ENCODE measurements around the gene ANKRD1. TPM values are rescaled to one million over a fixed set of nuclear protein-coding genes. Genes with fewer than 3 reads are reported as not detected.

Gene ANKRD1
- total RNA-seq: 1 to 10 TPM in 3 of 6 experiments, under 1 TPM in 2, not detected in 1; 0.34 to 5.0 (median 4.7) TPM
- long read RNA-seq: 0 reads

DNA sequence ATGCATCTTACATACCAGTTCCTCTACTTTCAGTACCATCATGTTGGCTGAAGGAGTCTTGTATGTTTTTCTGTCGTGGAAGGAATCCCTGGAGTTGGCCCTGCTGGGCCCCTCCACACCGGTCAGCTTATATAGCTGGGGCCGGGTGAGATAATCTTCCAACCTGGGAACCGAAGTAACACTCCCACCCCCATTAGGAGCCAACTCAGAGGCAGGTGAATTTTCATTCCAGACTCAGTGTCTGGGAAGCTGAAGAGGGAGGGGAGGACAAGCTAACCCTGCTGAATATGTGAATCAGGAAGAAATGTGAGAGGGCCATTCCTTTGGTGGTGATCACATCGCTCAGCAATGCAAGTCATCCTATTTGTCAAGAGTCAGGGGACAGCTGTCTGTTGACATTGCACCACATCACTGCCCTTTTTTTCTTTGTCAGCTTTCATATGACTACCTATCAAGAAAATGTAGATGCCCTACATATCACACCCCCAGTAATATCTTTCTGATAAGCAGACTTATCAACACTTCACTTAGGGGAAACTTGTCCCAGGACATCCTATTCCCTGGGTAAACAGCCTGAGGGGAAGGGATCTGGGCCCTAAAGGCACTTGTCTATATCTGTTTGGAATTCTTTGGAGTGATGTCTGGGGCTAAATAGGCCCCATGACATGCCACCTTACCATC lies at the start of gene ANKRD1:
Gene ANKRD1, minus strand, starts transcription at position 102 of the 681 bp plus-strand sequence. Its CDS starts 60 bp downstream, at position 42.
- no peak for DNase-seq
- Histone ChIP-seq H3K4me3 (no peak within 1 kb of the TSS), H3K4me1 (no peaks in the 10 kb centered on the region), H3K36me3 (no peaks in the 10 kb centered on the region), H3K27ac (no peak within 1 kb of the TSS), H3K27me3 (no peaks in the 10 kb centered on the region), H3K9me3 (no peaks in the 10 kb centered on the region)
- WGBS (ENCODE audit: insufficient coverage, low coverage, low lambda C conversion rate, missing lambda C conversion rate): 32% methylated on average over 5 of the region's 5 CpGs
- intact Hi-C loops (cut with DNase I): no loop called here
- no peak for TF ChIP-seq POLR2A (IDR thresholded peaks at IDR 0.05)
- TF ChIP-seq, protein P1, sequence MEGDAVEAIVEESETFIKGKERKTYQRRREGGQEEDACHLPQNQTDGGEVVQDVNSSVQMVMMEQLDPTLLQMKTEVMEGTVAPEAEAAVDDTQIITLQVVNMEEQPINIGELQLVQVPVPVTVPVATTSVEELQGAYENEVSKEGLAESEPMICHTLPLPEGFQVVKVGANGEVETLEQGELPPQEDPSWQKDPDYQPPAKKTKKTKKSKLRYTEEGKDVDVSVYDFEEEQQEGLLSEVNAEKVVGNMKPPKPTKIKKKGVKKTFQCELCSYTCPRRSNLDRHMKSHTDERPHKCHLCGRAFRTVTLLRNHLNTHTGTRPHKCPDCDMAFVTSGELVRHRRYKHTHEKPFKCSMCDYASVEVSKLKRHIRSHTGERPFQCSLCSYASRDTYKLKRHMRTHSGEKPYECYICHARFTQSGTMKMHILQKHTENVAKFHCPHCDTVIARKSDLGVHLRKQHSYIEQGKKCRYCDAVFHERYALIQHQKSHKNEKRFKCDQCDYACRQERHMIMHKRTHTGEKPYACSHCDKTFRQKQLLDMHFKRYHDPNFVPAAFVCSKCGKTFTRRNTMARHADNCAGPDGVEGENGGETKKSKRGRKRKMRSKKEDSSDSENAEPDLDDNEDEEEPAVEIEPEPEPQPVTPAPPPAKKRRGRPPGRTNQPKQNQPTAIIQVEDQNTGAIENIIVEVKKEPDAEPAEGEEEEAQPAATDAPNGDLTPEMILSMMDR (IDR thresholded peaks at IDR 0.05): no peak
- peak in 2 of 4 donors; percentile 10 to 85 for ATAC-seq

DNA sequence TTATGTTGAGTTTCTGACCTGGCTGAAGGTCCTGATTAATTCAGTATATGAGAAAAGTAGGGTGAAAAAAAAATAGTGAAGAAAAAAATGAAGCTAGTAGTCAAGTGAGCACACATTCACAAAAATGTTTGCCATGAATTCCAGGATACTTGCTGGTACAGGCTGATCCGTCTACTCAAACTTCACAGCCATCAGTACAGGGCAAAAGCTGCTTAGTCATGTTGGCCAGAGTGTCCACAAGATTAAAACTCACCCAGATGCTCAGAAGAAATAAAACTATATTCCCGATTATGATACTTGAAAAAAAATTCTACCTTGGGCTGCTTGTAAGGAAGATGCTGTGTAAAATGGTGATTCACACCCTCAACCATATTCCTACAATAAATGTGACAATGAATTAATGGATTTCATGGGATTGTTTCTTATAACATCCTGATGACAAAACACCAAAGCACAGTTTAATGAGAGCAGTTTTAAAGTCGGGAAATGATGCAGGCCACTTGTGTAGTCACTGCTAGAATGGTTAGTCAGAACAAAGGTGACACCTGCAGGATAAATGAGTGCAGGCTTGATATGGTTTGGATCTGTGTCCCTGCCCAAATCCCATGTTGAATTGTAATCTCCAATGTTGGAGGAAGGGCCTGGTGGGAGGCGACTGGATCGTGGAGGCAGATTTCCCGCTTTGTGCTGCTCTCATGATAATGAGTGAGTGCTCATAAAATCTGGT lies 49.2 kb upstream of the ANKRD1 start:
- ATAC-seq: peak in 1 of 4 donors; percentile 38

DNA sequence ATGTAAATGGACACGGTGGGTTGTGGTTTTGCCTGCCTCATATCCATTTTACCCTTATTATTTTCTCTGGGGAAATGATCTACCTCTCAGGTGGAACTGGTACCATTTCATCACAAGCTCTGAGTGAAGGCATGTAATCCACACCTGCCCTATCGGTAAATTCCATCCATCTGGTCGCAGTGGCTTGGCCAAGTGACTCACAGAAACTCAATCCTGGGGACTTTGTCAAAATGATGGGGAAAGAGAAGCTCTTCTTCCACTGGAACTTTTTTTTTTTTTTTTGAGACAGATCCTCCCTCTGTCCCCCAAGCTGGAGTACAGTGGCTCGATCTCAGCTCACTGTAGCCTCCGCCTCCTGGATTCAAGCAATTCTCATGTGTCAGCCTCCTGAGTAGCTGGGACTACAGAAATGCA lies 48.2 kb upstream of the ANKRD1 start:
- 71% methylated on average over 5 of the region's 5 CpGs for WGBS (ENCODE audit: insufficient coverage, low coverage, low lambda C conversion rate, missing lambda C conversion rate)
- no peak overlapping the region for H3K4me3 ChIP-seq
- TF ChIP-seq POLR2A (IDR thresholded peaks at IDR 0.05): no peak
- TF ChIP-seq, protein P1 (IDR thresholded peaks at IDR 0.05): no peak
- no peaks in the 10 kb centered on the region for H3K36me3 ChIP-seq
- intact Hi-C loops (cut with DNase I): no loop called here
- no peaks in the 10 kb centered on the region for H3K27me3 ChIP-seq
- no peak for ATAC-seq
- no peak overlapping the region for H3K27ac ChIP-seq
- DNase-seq: no peak
- no peaks in the 10 kb centered on the region for H3K9me3 ChIP-seq
- H3K4me1 ChIP-seq: no peaks in the 10 kb centered on the region

More for the DNA sequence above, 49.2 kb upstream of the ANKRD1 start:
- Histone ChIP-seq H3K4me1 (no peaks in the 10 kb centered on the region), H3K9me3 (no peaks in the 10 kb centered on the region), H3K27me3 (no peaks in the 10 kb centered on the region), H3K27ac (no peak overlapping the region), H3K36me3 (no peaks in the 10 kb centered on the region), H3K4me3 (no peak overlapping the region)
- no peak for DNase-seq
- intact Hi-C loops (cut with DNase I): no loop called here
- TF ChIP-seq, protein P1 (IDR thresholded peaks at IDR 0.05): no peak
- no peak for TF ChIP-seq POLR2A (IDR thresholded peaks at IDR 0.05)
- 81% methylated on average over 6 of the region's 6 CpGs for WGBS (ENCODE audit: insufficient coverage, low coverage, low lambda C conversion rate, missing lambda C conversion rate)

DNA sequence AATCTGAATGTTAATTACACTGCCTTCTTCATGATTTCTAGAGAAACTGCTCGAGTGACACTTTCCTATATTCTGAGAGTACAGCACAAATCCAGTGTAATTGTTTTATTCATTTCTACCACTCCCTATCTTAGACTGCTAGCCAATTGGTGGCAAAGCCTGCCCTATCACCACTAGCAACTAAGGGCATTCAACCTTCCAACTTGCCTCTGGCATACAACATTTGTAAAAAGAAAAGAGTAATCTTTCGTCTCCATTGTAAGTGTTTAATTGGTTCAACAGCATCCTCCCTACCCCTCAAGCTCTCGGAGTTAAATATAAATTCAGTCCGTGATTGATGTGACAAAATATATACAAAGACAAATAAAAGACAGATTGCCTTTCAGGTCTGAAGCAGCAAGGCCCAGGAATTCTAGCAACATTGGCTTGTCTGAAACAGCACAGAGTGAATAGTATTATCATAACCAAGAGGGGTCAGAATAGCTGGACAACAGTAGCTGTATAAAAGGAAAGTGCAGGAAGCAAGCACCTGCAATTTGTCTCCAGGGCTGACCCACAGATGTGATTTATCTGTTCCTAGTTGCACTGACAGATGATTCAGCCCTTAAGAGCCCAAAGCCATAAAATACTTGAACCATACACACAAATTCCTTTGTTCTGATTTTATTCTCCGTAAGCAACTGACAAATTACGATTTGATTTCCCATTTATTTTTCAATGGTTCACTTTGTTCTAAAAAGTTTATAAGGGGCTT lies 47.6 kb upstream of the ANKRD1 start:
- H3K9me3 ChIP-seq: no peaks in the 10 kb centered on the region
- WGBS (ENCODE audit: insufficient coverage, low coverage, low lambda C conversion rate, missing lambda C conversion rate): 55% methylated on average over 6 of the region's 6 CpGs
- H3K27ac ChIP-seq: no peak overlapping the region
- no peak for TF ChIP-seq POLR2A (IDR thresholded peaks at IDR 0.05)
- TF ChIP-seq, protein P1 (IDR thresholded peaks at IDR 0.05): no peak
- H3K4me3 ChIP-seq: no peak overlapping the region
- H3K36me3 ChIP-seq: no peaks in the 10 kb centered on the region
- no peaks in the 10 kb centered on the region for H3K4me1 ChIP-seq
- intact Hi-C loops (cut with DNase I): no loop called here
- no peak for ATAC-seq
- DNase-seq: no peak
- no peaks in the 10 kb centered on the region for H3K27me3 ChIP-seq
